OCI-LY3 (cell line): ENCODE measurements around the gene DAG1.

Source experiments
- H2AFZ ChIP-seq: fragments of 200-600, 300-600 bp; shearing (Covaris generic); 2 replicates; pipeline ENCODE4 v1.6.0; 2014; ENCODE audit warnings: antibody characterized with exemption, low read depth, low read length
- H3K27ac ChIP-seq: fragments of 200-600, 300-600 bp; sonication (generic); 2 replicates; pipeline ENCODE4 v1.5.1; 2014; ENCODE audit warnings: mild to moderate bottlenecking, low read length, moderate library complexity, mixed read lengths
- H3K27me3 ChIP-seq: fragments of 200-600, 300-600 bp; sonication (generic); 2 replicates; pipeline ENCODE4 v1.6.1; 2014; ENCODE audit warnings: low read depth, low read length, mixed read lengths
- H3K36me3 ChIP-seq: fragments of 200-600, 300-600 bp; sonication (generic); replicated peaks from 2 replicates; pipeline ENCODE3; 2014; ENCODE audit warnings: low read depth, low read length, mixed read lengths
- H3K4me1 ChIP-seq: fragments of 300-600, 200-600 bp; sonication (generic); 2 replicates; pipeline ENCODE4 v1.6.1; 2014; ENCODE audit warnings: low read length, mixed read lengths
- H3K4me2 ChIP-seq: fragments of 200-600, 300-600 bp; sonication (generic); 2 replicates; pipeline ENCODE4 v1.6.1; 2014; ENCODE audit warnings: low read length, mixed read lengths
- H3K4me3 ChIP-seq: fragments of 300-600, 200-600 bp; sonication (generic); 2 replicates; pipeline ENCODE4 v1.5.1; 2014; ENCODE audit warnings: antibody characterized with exemption, mild to moderate bottlenecking, low read length, moderate library complexity
- H3K79me2 ChIP-seq: fragments of 300-600, 200-600 bp; shearing (Covaris generic); 2 replicates; pipeline ENCODE4 v1.6.1; 2014; ENCODE audit warnings: mild to moderate bottlenecking, low read length, mixed read lengths
- H3K9ac ChIP-seq: fragments of 300-600, 200-600 bp; shearing (Covaris generic); 2 replicates; pipeline ENCODE4 v1.6.0; 2014; ENCODE audit warnings: mild to moderate bottlenecking, low read length, moderate library complexity
- H3K9me3 ChIP-seq: fragments of 200-600, 300-600 bp; shearing (Covaris generic); 2 replicates; pipeline ENCODE4 v1.6.1; 2014; ENCODE audit warnings: low read length, mixed read lengths; ENCODE audit not compliant: insufficient read depth
- H4K20me1 ChIP-seq: fragments of 200-600, 300-600 bp; sonication (generic); 2 replicates; pipeline ENCODE4 v1.6.1; 2016; ENCODE audit warnings: low read length, mixed read lengths; ENCODE audit not compliant: insufficient read depth
- CTCF ChIP-seq: fragments of 200-600, 300-600 bp; sonication (generic); IDR thresholded peaks from 2 replicates; pipeline ENCODE4 v1.5.1; 2014; ENCODE audit warnings: antibody characterized with exemption, low read length, low read depth
- EZH2phosphoT487 ChIP-seq: fragments of 200-600 bp; shearing (Covaris generic); IDR thresholded peaks from 2 replicates; pipeline ENCODE4 v1.6.1; 2018; ENCODE audit warnings: antibody characterized with exemption, mixed run types, low read depth

The DAG1 gene

GRCh38 chr3:49563040-49563578 is 93.0 kb downstream of the DAG1 start:
- H3K4me2 ChIP-seq, result no peak overlapping the region
- H3K36me3 ChIP-seq, result no peaks in the 10 kb centered on the region
- TF ChIP-seq EZH2phosphoT487 (no peak), CTCF (no peak)
- peaks cover 17% of the 10 kb centered on the region for H3K27me3 ChIP-seq
- H3K9me3 ChIP-seq, result no peaks in the 10 kb centered on the region
- H3K9ac ChIP-seq, result no peak overlapping the region
- no peak overlapping the region for H3K4me3 ChIP-seq
- no peaks in the 10 kb centered on the region for H3K4me1 ChIP-seq
- no peak overlapping the region for H3K27ac ChIP-seq
- H2AFZ ChIP-seq, result no peak overlapping the region
- no peaks in the 10 kb centered on the region for H4K20me1 ChIP-seq
- no peaks in the 10 kb centered on the region for H3K79me2 ChIP-seq

GRCh38 chr3:49563766-49564165 is 93.7 kb downstream of the DAG1 start:
- Histone ChIP-seq H3K27ac (no peak overlapping the region), H3K4me3 (no peak overlapping the region), H3K9ac (no peak overlapping the region), H2AFZ (no peak overlapping the region), H3K9me3 (no peaks in the 10 kb centered on the region), H3K27me3 (peaks cover 11% of the 10 kb centered on the region), H3K4me1 (no peaks in the 10 kb centered on the region), H3K4me2 (no peak overlapping the region), H3K36me3 (no peaks in the 10 kb centered on the region), H3K79me2 (no peaks in the 10 kb centered on the region), H4K20me1 (no peaks in the 10 kb centered on the region)
- TF ChIP-seq CTCF, result no peak

- Histone ChIP-seq H3K9me3 (no peaks in the 10 kb centered on the region), H3K27me3 (no peaks in the 10 kb centered on the region), H3K36me3 (no peaks in the 10 kb centered on the region), H4K20me1 (no peaks in the 10 kb centered on the region), H2AFZ (no peak overlapping the region), H3K79me2 (no peaks in the 10 kb centered on the region), H3K9ac (no peak overlapping the region), H3K27ac (no peak overlapping the region), H3K4me1 (no peaks in the 10 kb centered on the region), H3K4me2 (no peak overlapping the region), H3K4me3 (no peak overlapping the region)
- peak; percentile 35 for TF ChIP-seq CTCF
- TF ChIP-seq EZH2phosphoT487, result no peak
These were observed 96.2 kb downstream of the DAG1 start for GRCh38 chr3:49566312-49566711.

GRCh38 chr3:49567406-49567805 is 97.3 kb downstream of the DAG1 start:
- no peak overlapping the region for H2AFZ ChIP-seq
- H3K79me2 ChIP-seq, result no peaks in the 10 kb centered on the region
- H4K20me1 ChIP-seq, result no peaks in the 10 kb centered on the region
- H3K9me3 ChIP-seq, result no peaks in the 10 kb centered on the region
- TF ChIP-seq CTCF (no peak), EZH2phosphoT487 (no peak)
- no peak overlapping the region for H3K27ac ChIP-seq
- H3K9ac ChIP-seq, result no peak overlapping the region
- H3K4me1 ChIP-seq, result no peaks in the 10 kb centered on the region
- no peak overlapping the region for H3K4me2 ChIP-seq
- no peaks in the 10 kb centered on the region for H3K36me3 ChIP-seq
- H3K27me3 ChIP-seq, result no peaks in the 10 kb centered on the region
- H3K4me3 ChIP-seq, result no peak overlapping the region
